ENCODE data around the gene AGBL1.

GRCh38 chr15:86558252-86558651, 478.6 kb downstream of the AGBL1 start:
- TF ChIP-seq POLR2A (IDR thresholded peaks at IDR 0.05; ENCODE audit: low read length) (no peak), GATA1 (IDR thresholded peaks at IDR 0.05; ENCODE audit: low read depth, low read length) (no peak)
